ENCODE data around the gene DUSP8. TPM values are rescaled to one million over a fixed set of nuclear protein-coding genes. Genes with fewer than 3 reads are reported as not detected.

The DUSP8 gene
- polyA plus RNA-seq, 2 of the 4 experiments (the other 2 are of a cell fraction), result 0.72 to 2.6 TPM

DNA sequence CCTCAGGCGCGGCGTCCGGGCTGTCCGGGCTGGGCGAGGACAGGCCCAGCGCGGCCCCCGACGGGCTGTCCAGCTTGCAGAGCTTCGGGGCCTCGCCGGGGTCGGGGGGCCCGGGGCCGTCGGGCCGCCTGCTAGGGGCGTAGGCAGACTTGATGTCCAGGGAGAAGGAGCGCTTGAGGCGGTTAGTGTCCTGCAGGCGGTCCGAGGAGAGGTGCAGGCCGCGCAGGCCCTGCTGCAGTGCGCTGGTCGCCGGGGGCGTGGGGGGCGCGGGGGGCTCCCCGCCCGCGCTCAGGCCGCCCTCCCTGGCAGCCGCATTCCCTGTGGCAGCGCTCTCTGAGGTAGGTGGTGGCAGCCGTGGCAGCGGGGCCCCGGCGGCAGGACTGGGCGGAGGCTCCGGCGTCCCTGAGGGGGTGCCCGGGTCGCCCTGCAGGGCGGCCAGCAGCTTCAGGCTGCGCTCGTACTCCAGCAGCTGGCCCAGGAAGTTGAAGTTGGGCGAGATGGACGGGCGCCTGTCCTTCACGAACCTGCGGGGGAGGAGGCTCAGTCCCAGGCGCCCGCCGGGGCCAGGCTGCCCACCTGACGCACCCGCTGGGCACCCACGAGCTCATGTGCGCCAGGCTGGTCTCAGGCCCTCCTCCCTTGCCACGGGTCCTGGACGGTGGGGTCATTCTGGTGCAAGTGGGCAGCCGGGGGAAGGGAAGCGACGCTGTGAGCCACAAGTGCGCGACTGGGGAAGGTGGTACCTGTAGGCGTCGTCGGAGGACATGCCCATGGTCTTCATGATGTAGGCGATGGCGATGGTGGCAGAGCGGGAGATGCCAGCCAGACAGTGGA is 14.8 kb downstream of the DUSP8 start:
- ATAC-seq (no peak), FAIRE-seq (no peak), DNase-seq (ENCODE audit: low read depth in 1 of 2, low spot score in 1 of 2) (no peak)
- 97% methylated on average over 39 of the region's 74 CpGs for WGBS (ENCODE audit: missing lambda C conversion rate)
- ChIA-PET POLR2A (interaction anchor here (1.1 kb wide), 1 partner anchor 9 kb away, joined by 4 read pairs; no protein-coding TSS in a partner anchor), CTCF (interaction anchor here (0.8 to 26.3 kb wide), 7 partner anchors 9 to 599 kb away, joined by 3 to 719 read pairs (median 5); no protein-coding TSS in a partner anchor)
- TF ChIP-seq CEBPB (IDR thresholded peaks at IDR 0.05), result no peak
- no peak for TF ChIP-seq NPAS2 (CRISPR knock-in tag; IDR thresholded peaks at IDR 0.05; ENCODE audit: borderline replicate concordance)
- TF ChIP-seq ZNF302 (CRISPR knock-in tag; IDR thresholded peaks at IDR 0.05), result no peak
- TF ChIP-seq RCOR1 (IDR thresholded peaks at IDR 0.05; ENCODE audit: low read depth, low read length), result no peak
- no peak for TF ChIP-seq RFX5 (IDR thresholded peaks at IDR 0.05)
- TF ChIP-seq, protein P1, sequence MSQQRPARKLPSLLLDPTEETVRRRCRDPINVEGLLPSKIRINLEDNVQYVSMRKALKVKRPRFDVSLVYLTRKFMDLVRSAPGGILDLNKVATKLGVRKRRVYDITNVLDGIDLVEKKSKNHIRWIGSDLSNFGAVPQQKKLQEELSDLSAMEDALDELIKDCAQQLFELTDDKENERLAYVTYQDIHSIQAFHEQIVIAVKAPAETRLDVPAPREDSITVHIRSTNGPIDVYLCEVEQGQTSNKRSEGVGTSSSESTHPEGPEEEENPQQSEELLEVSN (IDR thresholded peaks at IDR 0.05; ENCODE audit: borderline replicate concordance, low read depth), result no peak
- TF ChIP-seq SMC3 (IDR thresholded peaks at IDR 0.05), result no peak
- TF ChIP-seq CBX2 (IDR thresholded peaks at IDR 0.05; ENCODE audit: borderline replicate concordance, low read depth), result no peak
- no peak for TF ChIP-seq NFE2L2 (conservative IDR thresholded peaks at IDR 0.05; ENCODE audit: low read length)
- no peak for TF ChIP-seq CBX8 (IDR thresholded peaks at IDR 0.05)
- no peak for TF ChIP-seq EP300 (IDR thresholded peaks at IDR 0.05)
- TF ChIP-seq MAFK (IDR thresholded peaks at IDR 0.05; ENCODE audit: partially characterized antibody), result no peak
- no peak for TF ChIP-seq PHF8 (IDR thresholded peaks at IDR 0.05; ENCODE audit: borderline replicate concordance, low read depth)
- TF ChIP-seq, protein P2, sequence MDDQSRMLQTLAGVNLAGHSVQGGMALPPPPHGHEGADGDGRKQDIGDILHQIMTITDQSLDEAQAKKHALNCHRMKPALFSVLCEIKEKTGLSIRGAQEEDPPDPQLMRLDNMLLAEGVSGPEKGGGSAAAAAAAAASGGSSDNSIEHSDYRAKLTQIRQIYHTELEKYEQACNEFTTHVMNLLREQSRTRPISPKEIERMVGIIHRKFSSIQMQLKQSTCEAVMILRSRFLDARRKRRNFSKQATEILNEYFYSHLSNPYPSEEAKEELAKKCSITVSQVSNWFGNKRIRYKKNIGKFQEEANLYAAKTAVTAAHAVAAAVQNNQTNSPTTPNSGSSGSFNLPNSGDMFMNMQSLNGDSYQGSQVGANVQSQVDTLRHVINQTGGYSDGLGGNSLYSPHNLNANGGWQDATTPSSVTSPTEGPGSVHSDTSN (IDR thresholded peaks at IDR 0.05), result no peak
- no peak for TF ChIP-seq FOSB (CRISPR knock-in tag; IDR thresholded peaks at IDR 0.05)
- TF ChIP-seq MAZ (IDR thresholded peaks at IDR 0.05; ENCODE audit: borderline replicate concordance, low read depth, low read length), result no peak
- TF ChIP-seq KDM1A (IDR thresholded peaks at IDR 0.05; ENCODE audit: low read depth), result no peak
- no peaks in the 10 kb centered on the region for H3K9me3 ChIP-seq
- peak overlapping the region; percentile 86 to 90 for H3K27ac ChIP-seq
- peaks cover 59% of the 10 kb centered on the region for H3K4me1 ChIP-seq
- H3K4me3 ChIP-seq, result no peak overlapping the region
- H3K4me2 ChIP-seq, result peak overlapping the region; percentile 87

DNA sequence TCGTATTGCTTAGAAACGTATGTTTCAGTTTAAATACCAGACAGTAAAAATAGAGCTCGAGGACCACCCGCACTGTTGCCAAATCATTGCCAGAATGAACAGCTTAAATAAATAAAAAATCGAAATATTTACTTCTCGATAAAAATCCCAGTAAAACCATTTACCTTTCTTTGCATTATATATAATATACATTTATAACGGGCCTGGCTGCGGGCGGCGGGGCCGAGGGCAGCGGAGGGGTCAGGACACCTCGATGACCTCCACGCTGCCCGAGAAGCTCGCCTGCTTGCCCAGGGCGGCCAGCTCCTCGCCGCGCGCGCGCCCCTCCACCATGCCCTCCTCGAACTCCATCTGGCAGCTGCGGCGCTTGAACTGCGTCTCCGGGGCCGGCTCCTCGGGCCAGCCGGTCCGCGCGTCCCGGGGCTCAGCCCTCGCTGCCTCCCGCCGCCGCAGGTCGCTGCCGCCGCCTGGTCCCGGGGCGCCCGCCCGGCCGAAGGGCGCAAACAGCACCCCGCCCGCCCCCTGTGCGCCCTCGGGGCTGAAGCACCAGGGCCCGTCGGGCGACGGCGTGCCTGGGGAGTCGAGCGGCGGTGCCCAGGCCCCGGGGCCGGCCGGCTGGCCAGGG is 15.7 kb downstream of the DUSP8 start:
- Histone ChIP-seq H3K27ac (no peak overlapping the region), H3K9me3 (no peaks in the 10 kb centered on the region), H3K4me2 (no peak overlapping the region), H3K4me3 (no peak overlapping the region), H3K4me1 (peaks cover 59% of the 10 kb centered on the region)
- ATAC-seq (no peak), DNase-seq (ENCODE audit: low read depth in 1 of 2, low spot score in 1 of 2) (no peak), FAIRE-seq (no peak)
- no peak for TF ChIP-seq RARB (CRISPR knock-in tag; IDR thresholded peaks at IDR 0.05)
- TF ChIP-seq HOXB13 (CRISPR knock-in tag; IDR thresholded peaks at IDR 0.05; ENCODE audit: low read depth), result no peak
- TF ChIP-seq CHD4 (IDR thresholded peaks at IDR 0.05; ENCODE audit: borderline replicate concordance), result no peak
- TF ChIP-seq, protein P3, sequence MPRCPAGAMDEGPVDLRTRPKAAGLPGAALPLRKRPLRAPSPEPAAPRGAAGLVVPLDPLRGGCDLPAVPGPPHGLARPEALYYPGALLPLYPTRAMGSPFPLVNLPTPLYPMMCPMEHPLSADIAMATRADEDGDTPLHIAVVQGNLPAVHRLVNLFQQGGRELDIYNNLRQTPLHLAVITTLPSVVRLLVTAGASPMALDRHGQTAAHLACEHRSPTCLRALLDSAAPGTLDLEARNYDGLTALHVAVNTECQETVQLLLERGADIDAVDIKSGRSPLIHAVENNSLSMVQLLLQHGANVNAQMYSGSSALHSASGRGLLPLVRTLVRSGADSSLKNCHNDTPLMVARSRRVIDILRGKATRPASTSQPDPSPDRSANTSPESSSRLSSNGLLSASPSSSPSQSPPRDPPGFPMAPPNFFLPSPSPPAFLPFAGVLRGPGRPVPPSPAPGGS (IDR thresholded peaks at IDR 0.05), result no peak
- TF ChIP-seq EHF (CRISPR knock-in tag; IDR thresholded peaks at IDR 0.05), result no peak
- TF ChIP-seq, protein P1 (IDR thresholded peaks at IDR 0.05; ENCODE audit: borderline replicate concordance, low read depth), result no peak
- TF ChIP-seq ZC3H11A (IDR thresholded peaks at IDR 0.05), result no peak
- no peak for TF ChIP-seq POLR2AphosphoS2 (conservative IDR thresholded peaks at IDR 0.05; ENCODE audit: low read length)
- no peak for TF ChIP-seq NPAS2 (CRISPR knock-in tag; IDR thresholded peaks at IDR 0.05; ENCODE audit: borderline replicate concordance)
- TF ChIP-seq, protein P4, sequence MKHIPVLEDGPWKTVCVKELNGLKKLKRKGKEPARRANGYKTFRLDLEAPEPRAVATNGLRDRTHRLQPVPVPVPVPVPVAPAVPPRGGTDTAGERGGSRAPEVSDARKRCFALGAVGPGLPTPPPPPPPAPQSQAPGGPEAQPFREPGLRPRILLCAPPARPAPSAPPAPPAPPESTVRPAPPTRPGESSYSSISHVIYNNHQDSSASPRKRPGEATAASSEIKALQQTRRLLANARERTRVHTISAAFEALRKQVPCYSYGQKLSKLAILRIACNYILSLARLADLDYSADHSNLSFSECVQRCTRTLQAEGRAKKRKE (CRISPR knock-in tag; IDR thresholded peaks at IDR 0.05; ENCODE audit: low read depth), result no peak
- WGBS (ENCODE audit: missing lambda C conversion rate), result 93% methylated on average over 45 of the region's 63 CpGs
- ChIA-PET POLR2A (interaction anchor here (0.6 kb wide), 1 partner anchor 16 kb away, joined by 3 read pairs; no protein-coding TSS in a partner anchor), CTCF (interaction anchor here (0.7 to 26.3 kb wide), 4 partner anchors 9 to 133 kb away, joined by 3 to 719 read pairs (median 6); no protein-coding TSS in a partner anchor)

Measured in A549 (cell line).